Measurements from ENCODE around the gene RBPJL.

RBPJL gene

GRCh38 chr20:45340951-45341350 is 34.3 kb downstream of the RBPJL start:
- DNase-seq (ENCODE audit: low read depth), result no peak
- no peak overlapping the region for H3K4me3 ChIP-seq (ENCODE audit: low read depth, low read length)
- TF ChIP-seq CTCF (conservative IDR thresholded peaks at IDR 0.05; ENCODE audit: low read depth, low read length), result no peak

GRCh38 chr20:45341579-45341938 is 34.9 kb downstream of the RBPJL start:
- no peak for DNase-seq (ENCODE audit: low read depth)
- H3K4me3 ChIP-seq (ENCODE audit: low read depth, low read length), result peak overlapping the region; percentile 19
- TF ChIP-seq CTCF (conservative IDR thresholded peaks at IDR 0.05; ENCODE audit: low read depth, low read length), result no peak

GRCh38 chr20:45341939-45342854 is 35.6 kb downstream of the RBPJL start:
- TF ChIP-seq CTCF (conservative IDR thresholded peaks at IDR 0.05; ENCODE audit: low read depth, low read length), result no peak
- H3K4me3 ChIP-seq (ENCODE audit: low read depth, low read length), result peak overlapping the region; percentile 19
- peak; percentile 73 for DNase-seq (ENCODE audit: low read depth)

GRCh38 chr20:45342855-45343531 is 36.4 kb downstream of the RBPJL start:
- no peak for DNase-seq (ENCODE audit: low read depth)
- TF ChIP-seq CTCF (conservative IDR thresholded peaks at IDR 0.05; ENCODE audit: low read depth, low read length), result no peak
- no peak overlapping the region for H3K4me3 ChIP-seq (ENCODE audit: low read depth, low read length)

- H3K4me3 ChIP-seq (ENCODE audit: low read depth, low read length), result peak overlapping the region; percentile 85
- TF ChIP-seq CTCF (conservative IDR thresholded peaks at IDR 0.05; ENCODE audit: low read depth, low read length), result no peak
- DNase-seq (ENCODE audit: low read depth), result peak; percentile 50
These were observed 37.0 kb downstream of the RBPJL start for GRCh38 chr20:45343532-45344167.

- peak; percentile 90 for DNase-seq (ENCODE audit: low read depth)
- H3K4me3 ChIP-seq (ENCODE audit: low read depth, low read length), result peak overlapping the region; percentile 85
- TF ChIP-seq CTCF (conservative IDR thresholded peaks at IDR 0.05; ENCODE audit: low read depth, low read length), result no peak
These were observed 37.7 kb downstream of the RBPJL start for GRCh38 chr20:45344168-45344860.
